HUES48 (cell line): ENCODE data around the gene SMC1B.
A peak's percentile ranks its signal among the peaks of the same experiment; 100 is the strongest.

Experiments used
- H3K27ac ChIP-seq: one replicate; pipeline ENCODE4 v1.7.0; 2013; ENCODE audit warnings: low read depth, low read length, inconsistent platforms
- H3K27me3 ChIP-seq: 2 replicates; pipeline ENCODE4 v1.6.1; 2013; ENCODE audit warnings: mild to moderate bottlenecking, low read length; ENCODE audit not compliant: control insufficient read depth, insufficient read depth
- H3K36me3 ChIP-seq: 2 replicates; pipeline ENCODE4 v1.6.1; 2013; ENCODE audit warnings: low read length; ENCODE audit not compliant: control insufficient read depth, insufficient read depth
- H3K4me1 ChIP-seq: 2 replicates; pipeline ENCODE4 v1.6.1; 2013; ENCODE audit warnings: mild to moderate bottlenecking, low read length; ENCODE audit not compliant: control insufficient read depth, insufficient read depth
- H3K4me3 ChIP-seq: 2 replicates; pipeline ENCODE4 v1.5.1; 2013; ENCODE audit warnings: mild to moderate bottlenecking, low read depth, low read length
- H3K9ac ChIP-seq: 2 replicates; pipeline ENCODE4 v1.6.1; 2013; ENCODE audit warnings: mild to moderate bottlenecking, low read depth, low read length, moderate library complexity
- H3K9me3 ChIP-seq: 2 replicates; pipeline ENCODE4 v1.6.1; 2013; ENCODE audit warnings: low read length; ENCODE audit not compliant: control insufficient read depth, insufficient read depth

Gene SMC1B

GRCh38 chr22:45318558-45319323 lies 94.7 kb downstream of the SMC1B start:
- Histone ChIP-seq H3K27ac (peak overlapping the region; percentile 29), H3K9ac (no peak overlapping the region), H3K4me3 (no peak overlapping the region), H3K4me1 (peaks cover 11% of the 10 kb centered on the region), H3K9me3 (no peaks in the 10 kb centered on the region), H3K27me3 (no peaks in the 10 kb centered on the region), H3K36me3 (peaks cover 14% of the 10 kb centered on the region)

DNA sequence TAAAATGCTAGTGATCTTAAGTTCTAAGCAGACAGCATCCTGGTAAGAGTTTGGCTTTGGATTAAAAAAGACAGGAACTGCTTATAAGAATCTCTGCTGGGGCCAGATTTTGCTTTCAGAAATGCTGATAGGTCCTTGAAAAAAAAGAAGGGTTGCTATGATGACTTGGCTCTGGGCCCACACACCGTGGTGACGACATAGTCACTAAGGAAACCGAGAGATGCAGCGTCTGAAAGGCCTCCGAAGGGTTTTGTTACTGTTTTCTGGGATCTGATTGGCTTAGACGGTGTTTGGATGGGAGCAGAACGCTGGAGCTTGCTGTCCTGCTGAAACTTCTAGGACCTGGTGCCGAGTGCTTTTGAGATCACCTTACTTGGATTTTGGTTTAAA lies 95.2 kb downstream of the SMC1B start:
- peaks cover 8% of the 10 kb centered on the region for H3K36me3 ChIP-seq
- peak overlapping the region; percentile 54 for H3K27ac ChIP-seq
- peaks cover 11% of the 10 kb centered on the region for H3K4me1 ChIP-seq
- no peak overlapping the region for H3K9ac ChIP-seq
- H3K27me3 ChIP-seq: no peaks in the 10 kb centered on the region
- no peak overlapping the region for H3K4me3 ChIP-seq
- H3K9me3 ChIP-seq: no peaks in the 10 kb centered on the region

- H3K27me3 ChIP-seq: no peaks in the 10 kb centered on the region
- peak overlapping the region; percentile 54 for H3K27ac ChIP-seq
- H3K36me3 ChIP-seq: peaks cover 3% of the 10 kb centered on the region; the same call in 1 of the 2 replicates
- H3K9me3 ChIP-seq: no peaks in the 10 kb centered on the region
- H3K4me3 ChIP-seq: no peak overlapping the region
- no peak overlapping the region for H3K9ac ChIP-seq
- peaks cover 11% of the 10 kb centered on the region for H3K4me1 ChIP-seq
Observed at GRCh38 chr22:45317551-45318167, 95.7 kb downstream of the SMC1B start.

DNA sequence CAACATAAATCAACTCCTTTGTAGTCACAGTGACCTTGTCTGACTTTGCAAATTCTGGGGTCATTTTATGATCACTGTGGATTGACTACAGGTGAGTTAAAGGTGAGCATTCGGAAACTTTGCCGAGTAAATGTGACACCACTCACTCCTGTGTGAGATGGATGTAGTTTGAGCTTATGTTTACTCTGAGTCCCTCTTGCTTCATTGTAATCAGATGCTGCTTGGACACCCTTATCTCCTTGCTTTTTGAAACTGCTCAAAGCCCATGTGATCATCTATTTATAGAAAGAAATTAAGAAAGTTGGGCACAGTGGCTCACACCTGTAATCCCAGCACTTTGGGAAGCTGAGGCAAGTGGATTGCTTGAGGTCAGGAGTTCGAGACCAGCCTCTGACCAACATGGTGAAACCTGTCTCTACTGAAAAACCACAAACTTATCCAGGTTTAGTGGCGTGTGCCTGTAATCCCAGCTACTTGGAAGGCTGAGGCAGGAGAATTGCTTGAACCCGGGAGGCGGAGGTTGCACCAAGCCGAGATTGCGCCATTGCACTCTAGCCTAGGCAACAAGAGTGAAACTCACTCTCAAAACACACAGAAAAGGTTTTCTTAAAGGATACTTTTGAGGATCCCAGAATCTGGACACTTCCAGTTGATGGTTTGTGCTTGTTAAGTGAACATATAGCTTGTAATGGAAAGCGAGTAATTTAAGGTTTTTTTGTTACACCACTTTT lies 96.4 kb downstream of the SMC1B start:
- H3K27ac ChIP-seq: no peak overlapping the region
- H3K4me3 ChIP-seq: no peak overlapping the region
- H3K27me3 ChIP-seq: no peaks in the 10 kb centered on the region
- H3K4me1 ChIP-seq: peaks cover 11% of the 10 kb centered on the region
- H3K9me3 ChIP-seq: no peaks in the 10 kb centered on the region
- no peak overlapping the region for H3K9ac ChIP-seq
- H3K36me3 ChIP-seq: no peaks in the 10 kb centered on the region; the same call in 1 of the 2 replicates

DNA sequence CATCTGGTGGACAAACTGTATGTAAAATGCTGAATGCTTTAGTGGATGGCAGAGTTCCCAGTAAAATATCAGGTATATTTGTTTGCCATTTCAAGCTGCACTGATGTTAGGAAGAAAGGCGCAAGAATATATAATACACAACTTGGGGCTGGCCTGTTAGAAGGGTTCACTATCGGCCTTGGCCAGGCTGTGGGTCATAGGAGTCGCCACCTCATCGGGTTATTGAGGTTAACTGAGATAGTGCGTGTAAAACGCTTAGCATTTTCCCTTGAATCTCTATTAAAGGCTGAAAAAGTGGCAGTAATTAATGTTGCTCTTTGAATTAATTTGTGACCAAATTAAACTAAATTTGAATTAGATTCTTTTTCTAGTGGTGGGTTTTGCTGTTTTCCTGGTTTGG lies 98.6 kb downstream of the SMC1B start:
- peaks cover 11% of the 10 kb centered on the region for H3K4me1 ChIP-seq
- no peak overlapping the region for H3K9ac ChIP-seq

DNA sequence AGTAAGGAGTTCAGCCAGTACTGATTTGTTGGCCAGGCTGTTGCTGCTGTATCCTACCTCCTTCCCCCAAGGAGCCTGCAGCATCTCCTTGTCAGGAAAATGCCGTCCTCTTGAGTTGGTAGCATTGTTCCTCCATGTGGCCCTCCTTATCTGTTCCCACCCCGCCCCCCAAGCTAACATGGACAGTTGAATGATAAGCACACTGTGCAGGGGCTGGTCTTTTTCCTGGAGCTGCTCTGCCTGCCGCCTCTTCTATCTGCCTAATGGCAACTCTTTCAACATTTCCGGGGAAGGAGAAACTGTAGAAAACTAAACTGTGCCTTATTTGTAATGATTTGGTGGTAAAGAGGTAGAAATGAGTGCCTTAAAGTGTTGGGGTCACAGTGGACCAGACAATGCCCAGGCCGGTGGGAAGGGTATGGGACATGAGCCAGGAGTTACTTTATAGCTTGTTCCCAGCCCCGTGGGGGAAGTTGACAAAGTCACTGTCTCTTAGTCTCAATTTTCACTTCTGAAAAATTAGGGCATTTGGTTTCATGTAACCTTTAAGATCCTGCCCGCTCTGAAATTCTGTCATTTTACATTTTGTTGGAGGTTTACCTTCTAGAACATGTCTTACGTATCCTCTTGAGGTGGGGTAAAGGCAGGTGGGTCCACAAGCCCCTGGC lies 99.2 kb downstream of the SMC1B start:
- Histone ChIP-seq H3K36me3 (no peaks in the 10 kb centered on the region; the same call in 1 of the 2 replicates), H3K9ac (no peak overlapping the region), H3K27me3 (no peaks in the 10 kb centered on the region), H3K4me3 (no peak overlapping the region), H3K27ac (no peak overlapping the region), H3K4me1 (peaks cover 13% of the 10 kb centered on the region), H3K9me3 (no peaks in the 10 kb centered on the region)

More for the DNA sequence above, 98.6 kb downstream of the SMC1B start:
- Histone ChIP-seq H3K36me3 (no peaks in the 10 kb centered on the region; the same call in 1 of the 2 replicates), H3K4me3 (no peak overlapping the region), H3K9me3 (no peaks in the 10 kb centered on the region), H3K27ac (no peak overlapping the region), H3K27me3 (no peaks in the 10 kb centered on the region)

GRCh38 chr22:45312856-45313255 lies 100.5 kb downstream of the SMC1B start:
- H3K36me3 ChIP-seq: no peaks in the 10 kb centered on the region; the same call in 1 of the 2 replicates
- no peak overlapping the region for H3K9ac ChIP-seq
- peak overlapping the region; percentile 2 for H3K27ac ChIP-seq
- no peaks in the 10 kb centered on the region for H3K27me3 ChIP-seq
- no peak overlapping the region for H3K4me3 ChIP-seq
- H3K4me1 ChIP-seq: peaks cover 14% of the 10 kb centered on the region
- no peaks in the 10 kb centered on the region for H3K9me3 ChIP-seq

DNA sequence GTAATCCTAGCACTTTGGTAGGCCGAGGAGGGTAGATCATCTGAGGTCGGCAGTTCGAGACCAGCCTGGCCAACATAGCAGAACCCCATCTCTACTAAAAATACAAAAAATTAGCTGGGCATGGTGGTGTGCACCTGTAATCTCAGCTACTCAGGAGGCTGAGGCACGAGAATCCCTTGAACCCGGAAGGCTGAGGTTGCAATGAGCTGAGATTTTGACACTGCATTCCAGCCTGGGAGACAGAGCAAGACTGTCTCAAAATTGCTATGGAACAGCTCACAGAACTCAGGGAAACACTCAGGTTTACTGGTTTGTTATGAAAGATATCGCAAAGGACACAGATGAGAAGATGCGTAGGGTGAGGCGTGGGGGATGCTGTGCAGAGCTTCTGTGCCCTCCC lies 101.0 kb downstream of the SMC1B start:
- Histone ChIP-seq H3K27me3 (no peaks in the 10 kb centered on the region), H3K9ac (no peak overlapping the region), H3K4me3 (no peak overlapping the region), H3K9me3 (no peaks in the 10 kb centered on the region), H3K36me3 (no peaks in the 10 kb centered on the region; the same call in 1 of the 2 replicates), H3K4me1 (peaks cover 11% of the 10 kb centered on the region), H3K27ac (peak overlapping the region; percentile 2)

DNA sequence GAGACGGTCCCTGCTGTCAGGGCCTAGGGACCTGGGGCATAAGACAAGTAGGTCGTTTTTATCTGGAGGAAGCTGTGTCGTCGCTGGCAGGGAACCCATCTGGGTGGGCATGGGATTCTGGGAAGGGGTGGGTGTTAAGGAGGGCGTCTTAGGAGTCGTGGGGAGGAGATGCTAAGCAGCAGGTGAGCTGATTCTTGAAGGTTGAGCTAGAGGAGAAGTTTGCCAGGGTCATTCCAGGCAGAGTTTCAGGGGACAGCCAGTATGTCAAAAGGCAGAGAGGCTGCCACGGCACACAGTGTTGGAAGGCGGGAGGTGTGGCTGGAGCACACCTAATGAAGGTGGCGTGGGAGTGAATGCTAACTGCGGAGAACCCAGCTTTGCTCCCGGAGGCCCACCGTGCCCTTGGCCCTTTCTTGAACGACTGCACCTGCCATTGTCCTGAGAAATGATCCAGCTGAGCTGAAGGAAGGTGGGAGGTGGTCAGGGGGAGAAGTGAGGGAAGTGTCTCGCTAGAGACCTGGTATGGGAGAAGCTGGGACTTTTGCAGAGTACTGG lies 102.3 kb downstream of the SMC1B start:
- no peaks in the 10 kb centered on the region for H3K27me3 ChIP-seq
- no peak overlapping the region for H3K27ac ChIP-seq
- H3K4me1 ChIP-seq: peaks cover 11% of the 10 kb centered on the region
- H3K9me3 ChIP-seq: no peaks in the 10 kb centered on the region
- H3K9ac ChIP-seq: no peak overlapping the region
- H3K4me3 ChIP-seq: peak overlapping the region; percentile 65
- H3K36me3 ChIP-seq: no peaks in the 10 kb centered on the region; the same call in 1 of the 2 replicates

- Histone ChIP-seq H3K36me3 (no peaks in the 10 kb centered on the region; the same call in 1 of the 2 replicates), H3K9ac (0 out of 2 replicates have a peak overlapping the region, but pooled peaks have one; percentile 7), H3K27ac (peak overlapping the region; percentile 87), H3K4me3 (peak overlapping the region; percentile 65), H3K27me3 (no peaks in the 10 kb centered on the region), H3K9me3 (no peaks in the 10 kb centered on the region), H3K4me1 (peaks cover 11% of the 10 kb centered on the region)
Observed at GRCh38 chr22:45310331-45310976, 102.9 kb downstream of the SMC1B start.
